Regular cardiac myocyte (primary cell): ENCODE data around the gene MBNL2. TPM values are rescaled to one million over a fixed set of nuclear protein-coding genes. Genes with fewer than 3 reads are reported as not detected.

Source experiments
- total RNA-seq: library from RNA; depleted of rRNA; stranded (reverse); fragments of >200 nt; gene quantifications from 2 replicates; pipeline ENCODE4 v1.2.3, GENCODE V29; 2014

The MBNL2 gene, protein sequence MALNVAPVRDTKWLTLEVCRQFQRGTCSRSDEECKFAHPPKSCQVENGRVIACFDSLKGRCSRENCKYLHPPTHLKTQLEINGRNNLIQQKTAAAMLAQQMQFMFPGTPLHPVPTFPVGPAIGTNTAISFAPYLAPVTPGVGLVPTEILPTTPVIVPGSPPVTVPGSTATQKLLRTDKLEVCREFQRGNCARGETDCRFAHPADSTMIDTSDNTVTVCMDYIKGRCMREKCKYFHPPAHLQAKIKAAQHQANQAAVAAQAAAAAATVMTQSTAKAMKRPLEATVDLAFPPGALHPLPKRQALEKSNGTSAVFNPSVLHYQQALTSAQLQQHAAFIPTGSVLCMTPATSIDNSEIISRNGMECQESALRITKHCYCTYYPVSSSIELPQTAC
- 87.4 and 93.6 TPM in 2 replicates for total RNA-seq

DNA sequence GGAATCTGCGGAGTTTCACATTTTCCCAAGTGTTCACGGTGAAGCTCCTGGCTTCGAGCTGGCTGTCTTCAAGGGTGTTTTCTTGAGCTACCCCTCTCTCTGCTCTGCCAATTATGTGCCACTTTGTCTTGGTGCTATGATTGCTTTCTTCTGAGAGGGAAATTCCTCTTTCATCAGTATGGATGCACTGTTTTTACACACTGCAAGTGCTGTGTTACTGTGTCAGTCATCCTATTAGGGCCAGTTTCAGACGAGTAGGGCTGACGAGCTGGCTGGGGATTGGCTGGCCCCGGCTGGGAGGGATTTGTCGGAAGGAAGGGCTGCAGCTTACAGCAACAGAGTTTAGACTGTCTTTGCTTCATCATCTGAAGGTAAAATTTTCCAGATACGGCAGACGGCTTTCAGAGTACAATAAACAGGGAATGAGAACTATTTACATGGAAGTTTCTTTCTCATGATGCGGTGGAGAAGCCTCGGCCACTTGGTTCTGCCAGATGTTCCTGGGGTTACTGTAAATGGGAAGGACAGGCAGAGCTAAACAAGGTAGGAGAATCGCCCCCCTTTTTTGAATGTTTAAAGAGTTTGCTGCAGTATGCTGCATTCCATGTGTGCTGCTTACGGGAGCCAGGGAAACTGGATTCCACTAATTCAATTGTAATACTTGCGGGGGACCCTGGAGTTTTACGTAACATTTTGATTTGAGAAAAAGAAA is at the start of gene MBNL2:
TSS of gene MBNL2 (plus strand) at position 345 of the 712 bp plus-strand sequence. CDS start 53,903 bp downstream, outside the sequence.

DNA sequence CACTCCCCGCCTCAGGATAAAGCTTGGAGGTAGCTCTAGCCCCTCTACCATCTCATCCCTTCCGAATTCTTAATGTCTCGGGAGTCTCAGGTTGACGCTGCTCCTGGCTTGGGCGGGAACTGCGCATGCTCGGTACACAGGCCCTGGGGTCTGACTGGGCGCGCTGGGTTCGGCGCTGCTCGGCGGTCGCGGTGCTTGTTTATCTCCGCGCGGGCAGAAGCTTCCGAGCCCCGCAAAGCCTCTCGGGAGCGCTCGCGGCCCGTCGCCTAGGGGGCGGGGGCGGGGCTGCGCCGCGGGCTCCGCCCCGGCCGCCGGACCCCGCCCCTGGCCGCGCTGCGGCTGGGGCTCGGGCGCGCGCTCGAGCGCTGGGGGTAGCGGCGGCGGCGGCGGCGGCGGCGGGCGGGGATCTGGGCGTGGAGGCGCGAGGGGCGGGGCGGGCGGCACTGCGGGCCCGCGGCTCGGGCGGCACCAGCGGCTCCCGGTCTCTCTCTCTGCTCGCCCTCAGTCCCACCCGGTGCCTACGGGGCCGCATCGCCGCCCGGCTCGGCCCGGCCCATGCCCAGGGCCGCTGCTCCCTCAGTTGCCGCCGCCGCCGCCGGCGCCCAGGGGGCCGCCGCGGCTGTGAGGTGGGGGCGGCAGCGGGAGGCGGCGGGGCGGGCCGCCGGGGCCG is 211.7 kb downstream of the MBNL2 start, which contains the start of gene RAP2A:
TSS of gene RAP2A (plus strand) at position 443 of the 670 bp plus-strand sequence. CDS start 302 bp downstream, outside the sequence.

Other genes starting within 250 kb of the MBNL2 start
- not detected in 2 replicates for gene OXGR1, start 227.9 kb upstream of the MBNL2 start, total RNA-seq
- gene RAP2A, start 211.8 kb downstream of the MBNL2 start, total RNA-seq, result 41.7 and 41.8 TPM in 2 replicates